ENCODE results near the gene PTTG1IP2.
"Not testable (repeated sequence)": the region's sequence is repeated elsewhere in the genome, so short reads cannot be mapped to it uniquely, and the experiment has no call there.

PTTG1IP2 gene

GRCh38 chr7:90458104-90458503 is 11.3 kb upstream of the PTTG1IP2 start:
- H3K27ac ChIP-seq: no peak overlapping the region
- ChIA-PET CTCF (interaction anchor here (0.7 kb wide), 1 partner anchor 566 kb away, joined by 3 read pairs; no protein-coding TSS in a partner anchor), POLR2A (ENCODE audit: low non-redundant PET) (no interaction called here)
- no peak for DNase-seq (ENCODE audit: low spot score)
- no peak for TF ChIP-seq CTCF (conservative IDR thresholded peaks at IDR 0.05; ENCODE audit: low read depth)

GRCh38 chr7:90459888-90460287 is 9.6 kb upstream of the PTTG1IP2 start:
- DNase-seq (ENCODE audit: low spot score): no peak
- no peak for TF ChIP-seq CTCF (conservative IDR thresholded peaks at IDR 0.05; ENCODE audit: low read depth)
- H3K27ac ChIP-seq: no peak overlapping the region
- CTCF ChIA-PET: interaction anchor here (0.6 kb wide), 1 partner anchor 385 kb away, joined by 5 read pairs; no protein-coding TSS in a partner anchor
- POLR2A ChIA-PET (ENCODE audit: low non-redundant PET): no interaction called here

- no peak for DNase-seq (ENCODE audit: low spot score)
- no peak overlapping the region for H3K27ac ChIP-seq
- TF ChIP-seq CTCF (conservative IDR thresholded peaks at IDR 0.05; ENCODE audit: low read depth): no peak
- ChIA-PET POLR2A (ENCODE audit: low non-redundant PET) (no interaction called here), CTCF (interaction anchor here (0.5 kb wide), 1 partner anchor 1283 kb away, joined by 3 read pairs; no protein-coding TSS in a partner anchor)
Measured at GRCh38 chr7:90461219-90461618, 8.2 kb upstream of the PTTG1IP2 start.

GRCh38 chr7:90463151-90463628 is 6.2 kb upstream of the PTTG1IP2 start:
- H3K27ac ChIP-seq; DNase-seq (ENCODE audit: low spot score); POLR2A ChIA-PET (ENCODE audit: low non-redundant PET); CTCF ChIA-PET: not testable (repeated sequence)

GRCh38 chr7:90465816-90466215 is 3.6 kb upstream of the PTTG1IP2 start:
- ChIA-PET POLR2A (ENCODE audit: low non-redundant PET) (no interaction called here), CTCF (interaction anchor here (1.2 kb wide), 1 partner anchor 10 kb away, joined by 4 read pairs; no protein-coding TSS in a partner anchor)
- no peak for TF ChIP-seq CTCF (conservative IDR thresholded peaks at IDR 0.05; ENCODE audit: low read depth)
- DNase-seq (ENCODE audit: low spot score): no peak
- no peak overlapping the region for H3K27ac ChIP-seq

GRCh38 chr7:90472805-90473540 is 3.5 kb downstream of the PTTG1IP2 start:
- H3K27ac ChIP-seq: no peak overlapping the region; the same call in 1 of the 2 replicates
- DNase-seq (ENCODE audit: low spot score): no peak
- POLR2A ChIA-PET (ENCODE audit: low non-redundant PET): no interaction called here
- CTCF ChIA-PET: interaction anchor here (0.6 kb wide), 2 partner anchors 14 to 33 kb away, joined by 7 read pairs; no protein-coding TSS in a partner anchor
- no peak for TF ChIP-seq CTCF (conservative IDR thresholded peaks at IDR 0.05; ENCODE audit: low read depth)

GRCh38 chr7:90473814-90474213 is 4.4 kb downstream of the PTTG1IP2 start:
- CTCF ChIA-PET: interaction anchor here (0.6 kb wide), 2 partner anchors 15 to 32 kb away, joined by 7 read pairs; no protein-coding TSS in a partner anchor
- POLR2A ChIA-PET (ENCODE audit: low non-redundant PET): no interaction called here
- DNase-seq (ENCODE audit: low spot score): no peak
- no peak overlapping the region for H3K27ac ChIP-seq
- no peak for TF ChIP-seq CTCF (conservative IDR thresholded peaks at IDR 0.05; ENCODE audit: low read depth)

Data from RWPE1 (cell line).